HG03460 (cell line): Measurements from ENCODE around the gene CELF5.
"Not testable (repeated sequence)": the region's sequence is repeated elsewhere in the genome, so short reads cannot be mapped to it uniquely, and the experiment has no call there.

Experiments used
- ATAC-seq: cut with Tn5 transposase; IDR thresholded peaks from one replicate; pipeline ENCODE4 v1.9.1; 2021; ENCODE audit not compliant: unreplicated experiment

CELF5 gene

DNA sequence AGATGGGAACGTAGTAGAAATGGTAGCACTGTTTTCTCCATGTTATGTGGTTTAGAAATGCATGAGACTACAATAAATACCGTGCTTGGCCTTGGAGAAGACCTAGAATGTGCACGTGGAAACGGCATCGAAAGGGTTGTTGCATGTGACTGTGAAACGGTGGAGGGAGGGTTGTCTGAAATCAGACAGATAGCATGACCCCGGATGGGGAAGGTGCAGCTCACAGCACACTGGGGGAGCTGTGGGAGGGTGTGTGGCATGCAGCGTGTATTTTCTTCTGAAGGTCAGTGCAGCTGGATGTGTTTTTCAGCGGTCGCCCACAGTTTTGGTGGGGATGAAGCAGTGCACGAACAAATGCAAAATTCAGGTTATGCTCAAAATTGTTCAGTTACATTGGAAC, 63.4 kb downstream of the CELF5 start:
- no peak for ATAC-seq

- ATAC-seq, result not testable (repeated sequence)
Measured at GRCh38 chr19:3288437-3288836, 64.0 kb downstream of the CELF5 start.

DNA sequence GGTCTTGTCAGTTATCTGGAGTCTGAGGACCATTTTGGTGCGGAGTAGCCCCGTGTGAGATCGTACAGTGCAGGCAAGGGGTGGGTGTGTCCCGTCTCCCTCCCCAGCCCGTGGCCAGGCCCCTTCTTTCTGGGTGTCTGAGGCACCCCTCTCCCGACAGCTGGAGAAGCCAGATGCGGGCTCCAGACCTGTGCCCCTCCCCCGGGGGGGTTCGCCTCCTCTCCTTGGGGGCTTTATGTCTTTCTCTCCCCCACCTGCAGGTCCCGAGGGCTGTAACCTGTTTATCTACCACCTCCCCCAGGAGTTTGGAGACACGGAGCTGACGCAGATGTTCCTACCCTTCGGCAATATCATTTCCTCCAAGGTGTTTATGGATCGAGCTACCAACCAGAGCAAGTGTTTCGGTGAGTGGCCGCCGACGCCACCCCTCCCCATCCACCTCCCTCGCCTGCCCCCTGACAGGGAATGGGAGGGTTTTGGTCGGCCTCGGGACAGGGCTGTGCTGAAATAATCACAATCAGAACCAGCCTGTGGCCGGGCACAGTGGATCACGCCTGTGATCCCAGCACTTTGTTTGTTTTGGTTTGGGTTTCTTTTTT, 65.6 kb downstream of the CELF5 start:
- no peak for ATAC-seq

DNA sequence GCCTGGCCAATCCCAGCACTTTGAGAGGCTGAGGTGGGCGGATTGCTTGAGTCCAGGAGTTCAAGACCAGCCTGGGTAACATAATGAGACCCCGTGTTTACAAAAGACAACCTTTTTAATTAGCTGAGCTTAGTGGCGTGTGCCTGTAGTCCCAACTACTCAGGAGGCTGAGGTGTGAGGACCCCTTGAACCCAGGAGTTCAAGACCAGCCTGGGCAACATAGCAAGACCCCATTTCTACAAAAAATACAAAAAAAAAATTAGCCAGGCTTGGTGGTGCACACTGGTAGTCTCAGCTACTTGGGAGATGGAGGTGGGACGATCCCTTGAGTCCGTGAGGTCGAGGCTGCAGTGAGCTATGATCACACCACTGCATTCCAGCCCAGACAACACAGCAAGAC, 66.4 kb downstream of the CELF5 start:
- not testable (repeated sequence) for ATAC-seq

- ATAC-seq, result no peak
Measured at GRCh38 chr19:3291644-3292043, 67.2 kb downstream of the CELF5 start.

DNA sequence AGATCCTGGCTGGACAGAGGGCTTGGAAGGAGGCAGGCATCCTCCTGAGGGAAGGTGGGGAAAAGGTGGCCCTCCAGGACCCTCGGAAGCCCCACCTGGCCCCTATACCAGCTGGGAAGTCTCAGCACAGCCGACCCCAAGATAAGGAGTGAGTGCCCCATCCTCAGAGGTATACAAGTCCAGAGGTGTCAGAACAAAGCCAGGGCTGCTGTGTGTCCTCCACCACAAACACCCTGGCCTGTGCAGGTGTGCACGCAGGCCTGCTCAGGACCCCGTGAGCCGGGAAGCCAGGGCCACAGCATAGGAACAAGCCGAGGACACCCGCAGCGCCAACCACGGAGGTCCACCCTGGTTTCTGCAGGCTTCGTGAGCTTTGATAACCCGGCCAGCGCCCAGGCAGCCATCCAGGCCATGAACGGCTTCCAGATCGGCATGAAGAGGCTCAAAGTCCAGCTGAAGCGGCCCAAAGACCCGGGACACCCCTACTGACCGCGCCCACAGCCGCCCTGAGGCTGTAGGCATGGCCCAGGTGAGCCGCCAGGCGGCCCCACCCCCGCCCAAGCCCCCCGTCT, 68.6 kb downstream of the CELF5 start:
- ATAC-seq, result no peak

- ATAC-seq, result no peak
Measured at GRCh38 chr19:3293560-3293959, 69.1 kb downstream of the CELF5 start.

DNA sequence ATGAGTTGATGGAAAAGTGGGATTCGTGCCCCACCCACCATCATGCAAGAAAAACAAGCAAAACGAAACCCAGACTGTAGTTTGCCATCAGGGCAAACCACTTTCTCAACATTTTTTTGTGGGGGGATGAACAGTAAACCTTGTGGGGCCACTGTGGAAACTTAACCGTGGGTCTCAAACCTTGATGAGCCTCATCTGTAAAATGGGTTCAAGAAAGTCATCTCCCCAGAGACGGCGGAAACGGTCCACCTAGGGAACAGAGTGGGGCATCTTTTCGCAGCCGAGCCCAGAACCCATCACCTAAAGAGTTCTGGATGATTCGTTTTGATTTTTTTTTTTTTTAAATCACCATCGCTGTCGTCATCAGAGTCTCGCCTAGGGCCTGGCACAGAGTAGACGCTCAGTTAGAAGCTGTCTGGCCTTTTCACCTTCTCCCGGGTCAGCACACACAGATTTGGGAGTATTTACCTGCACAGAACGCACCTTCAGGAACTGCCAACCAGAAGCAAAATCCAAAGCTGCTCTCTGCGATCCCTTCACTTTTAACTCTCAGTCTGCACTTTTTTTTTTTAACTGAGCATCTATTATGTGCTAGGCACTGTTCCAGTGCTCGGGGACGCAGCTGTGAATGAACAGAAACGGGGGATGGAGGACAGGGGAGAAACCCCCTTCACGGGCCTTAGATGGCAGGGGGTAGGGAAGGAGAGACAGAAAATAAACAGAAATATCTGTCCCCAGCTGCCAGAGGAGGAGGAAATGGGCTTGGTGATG, 69.8 kb downstream of the CELF5 start:
- ATAC-seq, result no peak

- ATAC-seq, result no peak
Measured at GRCh38 chr19:3295581-3295980, 71.1 kb downstream of the CELF5 start.

- ATAC-seq, result no peak
Measured at GRCh38 chr19:3296034-3296433, 71.6 kb downstream of the CELF5 start.

GRCh38 chr19:3296446-3296845, 72.0 kb downstream of the CELF5 start:
- no peak for ATAC-seq

DNA sequence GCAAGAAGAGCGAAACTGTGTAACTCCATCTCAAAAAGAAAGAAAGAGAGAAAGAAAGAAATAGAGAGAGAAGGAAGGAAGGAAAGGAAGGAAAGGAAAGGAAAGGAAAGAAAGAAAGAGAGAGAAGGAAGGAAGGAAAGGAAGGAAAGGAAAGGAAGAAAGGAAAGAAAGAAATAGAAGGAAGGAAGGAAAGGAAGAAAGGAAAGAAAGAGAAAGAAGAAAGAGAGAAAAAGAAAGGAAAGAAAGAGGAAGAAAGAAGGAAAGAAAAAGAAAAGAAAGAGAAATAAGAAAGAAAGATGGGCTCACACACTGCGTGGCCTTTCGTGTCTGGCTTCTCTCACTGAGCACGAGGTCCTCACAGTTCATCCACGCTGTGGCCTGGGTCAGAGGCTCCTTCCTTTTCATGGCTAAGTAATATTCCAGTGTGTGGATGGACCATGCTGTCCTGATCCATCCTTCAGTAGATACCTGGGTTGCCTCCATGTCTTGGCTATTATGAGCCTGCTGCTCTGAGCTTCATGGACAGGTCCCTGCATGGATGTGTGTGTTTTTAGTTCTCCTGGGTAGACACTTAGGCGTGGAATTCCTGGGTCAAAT, 74.5 kb downstream of the CELF5 start:
- ATAC-seq, result no peak

- ATAC-seq, result not testable (repeated sequence)
Measured at GRCh38 chr19:3300566-3300965, 76.1 kb downstream of the CELF5 start.

- no peak for ATAC-seq
Measured at GRCh38 chr19:3302755-3303154, 78.3 kb downstream of the CELF5 start.

DNA sequence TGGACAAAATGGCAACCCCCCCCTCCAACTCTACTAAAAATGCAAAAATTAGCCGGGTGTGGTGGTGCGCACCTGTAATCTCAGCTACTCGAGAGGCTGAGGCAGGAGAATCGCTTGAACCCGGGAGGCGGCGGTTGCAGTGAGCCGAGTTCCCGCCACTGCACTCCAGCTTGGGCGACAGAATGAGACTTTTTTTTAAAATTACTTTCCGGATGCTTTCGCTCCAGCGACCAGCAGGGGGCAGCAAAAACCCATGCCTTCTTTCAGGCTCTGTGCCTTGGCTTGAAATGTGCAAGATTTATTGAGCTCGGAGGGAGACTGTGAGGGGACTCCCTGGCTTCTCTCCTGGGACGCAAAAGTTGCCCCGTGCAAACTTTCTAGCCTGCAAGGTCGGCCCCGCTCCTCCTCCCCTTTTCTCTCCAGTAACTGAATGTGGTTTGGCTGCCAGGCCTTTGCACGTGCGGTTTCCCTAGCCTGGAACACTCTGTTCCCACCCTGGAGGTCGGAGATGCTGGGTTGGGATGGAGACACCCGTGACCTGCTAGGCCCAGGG, 80.5 kb downstream of the CELF5 start:
- ATAC-seq, result no peak

DNA sequence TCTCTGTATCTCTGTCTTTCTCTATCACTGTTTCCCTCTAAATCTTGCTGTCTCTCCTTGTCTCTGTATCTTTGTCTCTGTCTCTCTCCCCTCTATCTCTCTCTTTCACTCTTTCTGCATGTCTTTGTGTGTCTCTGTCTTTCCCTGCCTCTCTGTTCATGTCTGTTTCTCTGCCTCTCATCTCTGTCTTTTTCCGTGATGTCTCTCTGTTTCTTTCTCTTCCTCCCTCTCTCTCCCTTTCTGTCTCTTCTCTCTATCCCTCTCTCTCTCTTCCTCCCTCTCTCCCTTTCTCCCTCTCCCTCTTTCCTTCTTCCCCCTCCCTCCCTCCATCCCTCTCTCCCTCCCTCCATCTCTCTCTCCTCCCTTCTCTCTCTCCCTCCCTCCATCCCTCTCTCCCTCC, 85.3 kb downstream of the CELF5 start:
- ATAC-seq, result no peak

- no peak for ATAC-seq
Measured at GRCh38 chr19:3310280-3310679, 85.8 kb downstream of the CELF5 start.

DNA sequence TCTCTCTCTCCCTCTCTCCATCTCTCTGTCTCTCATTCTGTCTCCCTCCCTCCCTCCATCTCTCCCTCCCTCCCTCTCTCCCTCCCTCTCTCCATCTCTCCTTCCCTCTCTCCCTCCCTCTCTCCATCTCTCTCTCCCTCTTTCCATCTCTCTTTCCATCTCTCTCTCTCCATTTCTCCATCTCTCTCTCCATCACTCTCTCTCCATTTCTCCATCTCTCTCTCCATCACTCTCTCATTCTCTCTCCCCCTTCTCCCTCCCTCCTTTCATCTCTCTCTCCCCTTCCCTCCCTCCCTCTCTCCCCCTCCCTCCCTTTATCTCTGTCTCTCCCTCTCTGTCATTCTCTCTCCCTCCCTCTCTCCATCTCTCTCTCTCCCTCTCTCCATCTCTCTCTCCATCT, 86.2 kb downstream of the CELF5 start:
- ATAC-seq, result no peak

- ATAC-seq, result no peak
Measured at GRCh38 chr19:3313199-3313575, 88.7 kb downstream of the CELF5 start.

GRCh38 chr19:3314962-3315675, 90.7 kb downstream of the CELF5 start:
- ATAC-seq, result no peak

DNA sequence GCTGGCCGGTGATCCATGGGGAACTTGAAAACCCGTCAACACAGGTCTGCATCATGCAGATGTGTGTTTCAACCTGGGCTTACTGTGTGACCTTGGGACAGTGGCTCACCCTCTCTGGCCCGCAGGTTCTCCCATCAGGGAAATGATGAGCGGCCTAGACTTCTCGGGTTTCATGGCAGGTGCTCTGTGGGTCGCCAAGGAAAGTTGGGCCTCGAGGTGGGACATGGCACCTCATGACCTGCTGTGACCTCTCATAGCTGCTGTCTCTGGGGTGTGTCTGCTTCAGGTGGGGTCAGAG, 91.2 kb downstream of the CELF5 start:
- ATAC-seq, result no peak
